Lower leg skin (tissue), 4 donors: ENCODE results near the gene CRK. TPM values are rescaled to one million over a fixed set of nuclear protein-coding genes. Genes with fewer than 3 reads are reported as not detected.

Experiments
- DNase-seq, 2 donors: peaks; one replicate each; pipeline ENCODE4 v3.0.0-alpha.2; 2019; ENCODE audit warnings: low spot score in 2 of 2
- H3K4me3 ChIP-seq: fragments of 200-600 bp; sonication (generic); 2 replicates; pipeline ENCODE4 v1.5.1; 2017; ENCODE audit warnings: mild to moderate bottlenecking, low read depth; ENCODE audit not compliant: poor library complexity, severe bottlenecking
- POLR2A ChIP-seq, 2 donors: fragments of 450-650 bp; IDR thresholded peaks; one replicate each; pipeline ENCODE4 v1.6.1; 2016 to 2017; ENCODE audit warnings: antibody characterized with exemption in 2 of 2, mild to moderate bottlenecking in 1 of 2, moderate library complexity in 1 of 2
- WGBS, 2 donors: methylation state at CpG; one replicate each; pipeline ENCODE4 v1.1.5; 2018; 5-methylcytosine and 5-hydroxymethylcytosine counted together
- intact Hi-C: fragments of 100-400 bp; cut with DNase I; formaldehyde crosslinking; loops from one replicate; pipeline ENCODE4 v1.15.0; 2023; ENCODE audit warnings: low total_unique reads
- total RNA-seq, 4 donors: library from RNA; depleted of rRNA; stranded (reverse); fragments of >200 nt; gene quantifications; one replicate each; pipeline ENCODE4 v1.1.0, GENCODE V29; 2016
- TF ChIP-seq, protein P1 (sequence below), 3 donors: fragments of 450-650 bp; IDR thresholded peaks; one replicate each; pipeline ENCODE4 v1.5.1; 2016; ENCODE audit warnings: antibody characterized with exemption in 3 of 3, mild to moderate bottlenecking in 3 of 3, moderate library complexity in 2 of 3

CRK gene
- total RNA-seq, 4 donors from 2014 or later, result 48.2 to 70.0 (median 50.7) TPM

DNA sequence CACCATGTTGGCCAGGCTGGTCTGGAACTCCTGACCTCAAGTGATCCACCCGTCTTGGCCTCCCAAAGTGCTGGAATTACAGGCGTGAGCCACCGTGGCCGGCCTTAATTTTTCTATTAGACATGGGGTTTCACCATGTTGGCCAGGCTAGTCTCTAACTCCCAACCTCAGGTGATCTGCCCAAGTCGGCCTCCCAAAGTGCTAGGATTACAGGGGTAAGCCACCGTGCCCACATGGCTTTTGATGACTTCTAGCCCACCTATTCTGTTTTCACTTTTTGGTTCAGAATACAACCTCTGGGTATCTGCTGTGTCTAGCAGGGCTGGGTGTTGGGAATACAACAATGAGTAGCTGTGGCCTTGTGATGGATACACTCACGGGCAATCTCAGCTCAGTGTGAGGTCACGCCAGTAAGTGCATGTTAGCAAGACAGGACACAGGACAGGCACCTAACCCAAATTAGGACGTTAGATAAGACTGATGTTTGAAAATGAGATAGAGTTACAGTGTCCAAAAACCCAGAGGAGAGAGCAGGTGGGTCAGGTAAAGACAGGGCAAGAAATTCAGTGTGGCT, 41.9 kb downstream of the CRK start:
- intact Hi-C loops, result no loop called here
- no peak for DNase-seq
- no peak overlapping the region for H3K4me3 ChIP-seq
- WGBS, 2 donors, result 82 to 86% methylated on average over 9 of the region's 9 CpGs
- TF ChIP-seq POLR2A (IDR thresholded peaks at IDR 0.05), result no peak
- TF ChIP-seq, protein P1, sequence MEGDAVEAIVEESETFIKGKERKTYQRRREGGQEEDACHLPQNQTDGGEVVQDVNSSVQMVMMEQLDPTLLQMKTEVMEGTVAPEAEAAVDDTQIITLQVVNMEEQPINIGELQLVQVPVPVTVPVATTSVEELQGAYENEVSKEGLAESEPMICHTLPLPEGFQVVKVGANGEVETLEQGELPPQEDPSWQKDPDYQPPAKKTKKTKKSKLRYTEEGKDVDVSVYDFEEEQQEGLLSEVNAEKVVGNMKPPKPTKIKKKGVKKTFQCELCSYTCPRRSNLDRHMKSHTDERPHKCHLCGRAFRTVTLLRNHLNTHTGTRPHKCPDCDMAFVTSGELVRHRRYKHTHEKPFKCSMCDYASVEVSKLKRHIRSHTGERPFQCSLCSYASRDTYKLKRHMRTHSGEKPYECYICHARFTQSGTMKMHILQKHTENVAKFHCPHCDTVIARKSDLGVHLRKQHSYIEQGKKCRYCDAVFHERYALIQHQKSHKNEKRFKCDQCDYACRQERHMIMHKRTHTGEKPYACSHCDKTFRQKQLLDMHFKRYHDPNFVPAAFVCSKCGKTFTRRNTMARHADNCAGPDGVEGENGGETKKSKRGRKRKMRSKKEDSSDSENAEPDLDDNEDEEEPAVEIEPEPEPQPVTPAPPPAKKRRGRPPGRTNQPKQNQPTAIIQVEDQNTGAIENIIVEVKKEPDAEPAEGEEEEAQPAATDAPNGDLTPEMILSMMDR (IDR thresholded peaks at IDR 0.05), result no peak

DNA sequence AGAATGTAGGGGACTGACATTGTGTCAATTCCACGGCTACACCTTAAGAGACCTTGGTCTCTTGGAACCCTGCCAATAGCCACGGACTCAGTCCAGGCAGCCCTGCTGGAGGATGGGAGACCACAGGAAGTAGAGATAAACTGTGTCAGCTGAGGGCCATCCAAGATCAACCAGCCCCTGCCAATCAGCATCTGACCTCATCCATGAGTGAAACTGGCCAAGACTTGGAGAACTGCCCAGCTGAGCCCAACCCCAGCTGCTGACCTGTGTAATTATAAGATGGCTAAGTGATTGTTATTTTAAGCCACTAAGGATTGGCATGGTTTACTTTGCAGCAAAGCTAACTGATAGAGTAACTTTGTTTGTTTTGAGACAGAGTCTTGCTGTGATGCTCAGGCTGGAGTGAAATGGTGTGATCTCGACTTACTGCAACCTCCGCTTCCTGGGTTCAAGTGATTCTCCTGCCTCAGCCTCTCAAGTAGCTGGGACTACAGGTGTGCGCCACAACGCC, 42.7 kb downstream of the CRK start:
- DNase-seq, result no peak
- H3K4me3 ChIP-seq, result no peak overlapping the region
- 68 to 71% methylated on average over 6 of the region's 6 CpGs for WGBS, 2 donors
- TF ChIP-seq, protein P1 (IDR thresholded peaks at IDR 0.05), result no peak
- no peak for TF ChIP-seq POLR2A (IDR thresholded peaks at IDR 0.05)
- intact Hi-C loops, result no loop called here

DNA sequence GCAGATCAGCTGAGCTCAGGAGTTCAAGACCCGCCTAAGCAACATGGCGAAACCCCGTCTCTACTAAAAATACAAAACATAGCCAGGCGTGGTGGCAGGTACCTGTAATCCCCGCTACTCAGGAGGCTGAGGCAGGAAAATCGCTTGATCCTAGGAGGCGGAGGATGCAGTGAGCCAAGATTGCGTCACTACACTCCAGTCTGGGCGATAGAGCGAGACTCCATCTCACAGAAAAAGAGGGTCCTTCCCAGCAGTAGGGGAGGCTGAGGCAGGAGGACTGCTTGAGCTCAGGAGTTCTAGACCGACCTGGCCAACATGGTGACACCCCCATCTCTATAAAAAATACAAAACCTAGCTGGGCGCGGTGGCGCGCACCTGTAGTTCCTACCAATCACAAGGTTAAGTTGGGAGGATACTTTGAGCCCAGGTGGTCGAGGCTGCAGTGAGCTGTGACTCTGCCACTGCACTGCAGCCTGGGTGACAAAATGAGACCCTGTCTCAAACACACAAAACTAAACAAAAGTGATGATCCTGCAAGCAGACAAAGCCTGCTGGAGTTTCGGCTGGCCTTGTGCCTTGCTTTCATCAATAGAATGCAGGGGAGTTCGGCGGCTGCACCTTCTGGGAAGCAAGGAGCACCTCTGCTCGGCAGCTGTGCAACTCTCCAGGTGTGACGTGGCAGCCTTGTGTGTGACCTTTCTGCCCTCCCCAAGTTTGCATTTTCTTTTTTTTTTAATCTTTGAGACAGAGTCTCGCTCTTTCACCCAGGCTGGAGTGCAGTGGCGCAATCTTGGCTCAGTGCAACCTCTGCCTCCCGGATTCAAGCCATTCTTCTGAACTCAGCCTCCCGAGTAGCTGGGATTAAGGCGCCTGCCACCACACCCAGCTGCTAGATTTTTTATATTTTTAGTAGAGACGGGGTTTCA, 43.6 kb downstream of the CRK start:
- no peak for DNase-seq
- intact Hi-C loops, result no loop called here
- 72 to 75% methylated on average over 27 of the region's 27 CpGs for WGBS, 2 donors
- TF ChIP-seq, protein P1 (IDR thresholded peaks at IDR 0.05), result no peak
- no peak for TF ChIP-seq POLR2A (IDR thresholded peaks at IDR 0.05)
- H3K4me3 ChIP-seq, result no peak overlapping the region

DNA sequence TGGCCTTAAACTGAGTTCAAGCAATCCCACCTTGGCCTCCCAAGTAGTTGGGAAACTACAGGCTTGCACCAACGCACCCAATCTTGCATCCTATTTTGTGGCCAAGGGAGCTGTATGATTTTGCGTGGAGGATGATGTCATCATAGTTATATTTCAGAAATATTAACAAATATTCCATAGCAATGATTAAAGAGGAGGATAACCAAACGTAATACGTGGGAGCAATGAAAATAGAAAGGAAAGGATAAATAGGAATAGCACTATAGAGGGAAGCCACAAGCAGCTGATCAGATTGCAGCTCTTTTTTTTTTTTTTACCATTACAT, 53.8 kb downstream of the CRK start:
- no peak overlapping the region for H3K4me3 ChIP-seq
- intact Hi-C loops, result no loop called here
- no peak for DNase-seq
- 94 to 95% methylated on average over 4 of the region's 4 CpGs for WGBS, 2 donors
- no peak for TF ChIP-seq POLR2A (IDR thresholded peaks at IDR 0.05)
- TF ChIP-seq, protein P1 (IDR thresholded peaks at IDR 0.05), result no peak

DNA sequence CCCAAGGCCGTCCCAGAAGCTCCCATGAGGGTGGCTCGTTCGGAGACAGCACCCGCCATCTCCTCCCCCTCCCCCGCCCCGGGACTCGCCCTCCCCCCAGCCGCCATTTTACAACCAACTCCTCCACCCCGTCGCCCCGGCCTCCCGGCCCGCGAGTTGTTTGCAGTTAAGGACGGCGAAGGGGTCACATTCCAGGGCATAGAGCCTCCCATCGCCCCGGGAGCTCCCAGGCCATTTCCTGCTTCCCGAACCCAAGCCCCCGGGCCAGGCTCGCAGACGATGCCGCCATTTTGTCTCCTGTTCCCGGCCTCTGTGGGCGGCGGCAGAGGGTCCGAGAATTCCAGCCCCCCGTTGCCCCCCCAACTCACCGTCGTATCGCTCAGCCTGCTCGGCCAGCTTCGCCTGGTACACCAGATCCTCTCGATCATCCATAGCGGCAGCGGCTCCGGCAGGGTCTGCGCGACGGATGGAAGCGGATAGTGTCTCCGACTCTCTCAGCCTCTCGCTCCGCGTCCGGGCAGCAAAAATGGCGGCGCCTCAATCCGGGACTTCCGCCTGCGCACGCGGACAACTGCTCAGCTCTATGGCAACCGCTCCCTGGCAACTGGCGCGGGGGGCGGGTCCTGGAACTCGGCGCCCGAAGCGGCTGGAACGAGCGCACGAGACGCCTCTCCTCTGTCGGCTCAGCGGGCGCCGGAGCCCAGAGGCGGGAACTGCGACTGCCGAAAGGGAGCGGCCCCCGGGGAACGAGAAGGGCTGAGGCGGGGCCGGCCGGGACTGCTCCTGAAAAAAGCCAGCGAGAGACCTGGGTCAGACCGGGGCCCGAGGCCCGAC, 56.1 kb downstream of the CRK start, which contains the start of gene YWHAE:
YWHAE (minus strand) TSS at position 544 of the 834 bp plus-strand sequence; CDS start at position 432, 112 bp downstream.
- TF ChIP-seq POLR2A (IDR thresholded peaks at IDR 0.05), result peak in 1 of 2 donors; percentile 91
- TF ChIP-seq, protein P1 (IDR thresholded peaks at IDR 0.05), result no peak
- intact Hi-C loops, result no loop called here
- peak; percentile 97 to 100 for DNase-seq
- peak within 1 kb of the TSS; percentile 80 for H3K4me3 ChIP-seq
- 1% methylated on average over 61 of the region's 82 CpGs for WGBS, 2 donors
